HepG2 (cell line): Measurements from ENCODE around the gene NDRG3. TPM values are rescaled to one million over a fixed set of nuclear protein-coding genes. Genes with fewer than 3 reads are reported as not detected.

Experiments
- FOXA3 ChIP-seq: IDR thresholded peaks from 2 replicates; pipeline ENCODE4 v1.6.1; 2016; ENCODE audit warnings: missing genetic modification reagents, missing compliant biosample characterization
- GATAD2A ChIP-seq: IDR thresholded peaks from 2 replicates; pipeline ENCODE4 v1.6.1; 2016
- HNRNPK ChIP-seq: fragments of 200-400 bp; formaldehyde crosslinking; IDR thresholded peaks from 2 replicates; pipeline ENCODE4 v1.6.1; 2018; ENCODE audit warnings: low read length, low read depth, moderate library complexity, mild to moderate bottlenecking; ENCODE audit not compliant: poor library complexity, severe bottlenecking
- KDM3A ChIP-seq: IDR thresholded peaks from 2 replicates; pipeline ENCODE4 v1.6.1; 2018; ENCODE audit warnings: low read depth, missing compliant biosample characterization
- KDM4B ChIP-seq: sonication (generic); formaldehyde crosslinking; IDR thresholded peaks from 2 replicates; pipeline ENCODE4 v1.4.0; 2020; ENCODE audit warnings: missing genetic modification reagents
- KLF13 ChIP-seq: sonication (generic); formaldehyde crosslinking; IDR thresholded peaks from 2 replicates; pipeline ENCODE4 v1.4.0; 2020; ENCODE audit warnings: mild to moderate bottlenecking, missing genetic modification reagents
- KLF6 ChIP-seq: IDR thresholded peaks from 2 replicates; pipeline ENCODE4 v1.8.0; 2016; ENCODE audit warnings: missing biosample characterization, missing genetic modification reagents
- MYC ChIP-seq: sonication (generic); formaldehyde crosslinking; IDR thresholded peaks from 2 replicates; pipeline ENCODE4 v1.9.0; 2021; ENCODE audit warnings: missing genetic modification reagents, borderline replicate concordance
- NCOA1 ChIP-seq: sonication (generic); formaldehyde crosslinking; IDR thresholded peaks from 2 replicates; pipeline ENCODE4 v1.9.0; 2021; ENCODE audit warnings: missing genetic modification reagents
- NCOA2 ChIP-seq: sonication (generic); formaldehyde crosslinking; IDR thresholded peaks from 2 replicates; pipeline ENCODE4 v1.8.0; 2022; ENCODE audit warnings: inconsistent platforms
- NR2F2 ChIP-seq: IDR thresholded peaks from 2 replicates; pipeline ENCODE4 v1.6.1; 2012; ENCODE audit warnings: low read depth, inconsistent platforms, borderline replicate concordance
- RBAK ChIP-seq: sonication (generic); formaldehyde crosslinking; IDR thresholded peaks from 2 replicates; pipeline ENCODE4 v1.5.1; 2020; ENCODE audit warnings: mild to moderate bottlenecking, missing genetic modification reagents
- SMARCE1 ChIP-seq: fragments of 450-650 bp; IDR thresholded peaks from 2 replicates; pipeline ENCODE4 v1.6.1; 2017; ENCODE audit warnings: borderline replicate concordance
- SMYD3 ChIP-seq: sonication (generic); formaldehyde crosslinking; IDR thresholded peaks from 2 replicates; pipeline ENCODE4 v1.8.1; 2023; ENCODE audit warnings: mild to moderate bottlenecking, missing genetic modification reagents
- SPEN ChIP-seq: sonication (generic); formaldehyde crosslinking; IDR thresholded peaks from 2 replicates; pipeline ENCODE4 v1.5.1; 2020; ENCODE audit warnings: low read depth, mild to moderate bottlenecking, missing genetic modification reagents
- TBX3 ChIP-seq: fragments of 450-650 bp; IDR thresholded peaks from 2 replicates; pipeline ENCODE4 v1.6.1; 2017; ENCODE audit warnings: antibody characterized with exemption, mild to moderate bottlenecking, inconsistent platforms, borderline replicate concordance
- TMF1 ChIP-seq: sonication (generic); formaldehyde crosslinking; IDR thresholded peaks from 2 replicates; pipeline ENCODE4 v1.8.1; 2022; ENCODE audit warnings: low read depth, missing genetic modification reagents
- ZFP41 ChIP-seq: sonication (generic); formaldehyde crosslinking; IDR thresholded peaks from 2 replicates; pipeline ENCODE4 v1.4.0; 2020; ENCODE audit warnings: mild to moderate bottlenecking, missing genetic modification reagents, borderline replicate concordance
- ZFP90 ChIP-seq: sonication (generic); formaldehyde crosslinking; IDR thresholded peaks from 2 replicates; pipeline ENCODE4 v1.8.0; 2022; ENCODE audit warnings: missing genetic modification reagents, mild to moderate bottlenecking, inconsistent platforms, borderline replicate concordance
- ZKSCAN5 ChIP-seq: sonication (generic); formaldehyde crosslinking; IDR thresholded peaks from 2 replicates; pipeline ENCODE4 v1.5.1; 2020; ENCODE audit warnings: mild to moderate bottlenecking, missing genetic modification reagents
- ZNF136 ChIP-seq: sonication (generic); formaldehyde crosslinking; IDR thresholded peaks from 2 replicates; pipeline ENCODE4 v1.8.1; 2022; ENCODE audit warnings: low read depth, mild to moderate bottlenecking, moderate library complexity, missing genetic modification reagents
- ZNF232 ChIP-seq: sonication (generic); formaldehyde crosslinking; IDR thresholded peaks from 2 replicates; pipeline ENCODE4 v1.4.0; 2020; ENCODE audit warnings: missing genetic modification reagents, borderline replicate concordance
- ZNF329 ChIP-seq: sonication (generic); formaldehyde crosslinking; IDR thresholded peaks from 2 replicates; pipeline ENCODE4 v1.9.0; 2021; ENCODE audit warnings: low read depth, mild to moderate bottlenecking, missing genetic modification reagents
- ZNF343 ChIP-seq: sonication (generic); formaldehyde crosslinking; IDR thresholded peaks from 2 replicates; pipeline ENCODE4 v1.4.0; 2020; ENCODE audit warnings: mild to moderate bottlenecking, missing genetic modification reagents
- ZNF547 ChIP-seq: sonication (generic); formaldehyde crosslinking; IDR thresholded peaks from 2 replicates; pipeline ENCODE4 v1.5.1; 2020; ENCODE audit warnings: mild to moderate bottlenecking, missing genetic modification reagents
- ZNF670 ChIP-seq: sonication (generic); formaldehyde crosslinking; IDR thresholded peaks from 2 replicates; pipeline ENCODE4 v1.8.0; 2022; ENCODE audit warnings: mild to moderate bottlenecking, missing genetic modification reagents, borderline replicate concordance
- ZNF83 ChIP-seq: sonication (generic); formaldehyde crosslinking; IDR thresholded peaks from 2 replicates; pipeline ENCODE4 v1.4.0; 2020; ENCODE audit warnings: missing genetic modification reagents, mild to moderate bottlenecking, borderline replicate concordance
- polyA plus RNA-seq, 8 experiments: library from polyadenylated mRNA; depleted of rRNA in 3 of 8; stranded (reverse) in 7 of 8; unstranded in 1 of 8; fragments of >200 nt; fragmentation: Illumina TruSeq in 4 of 8; extraction: Trizol in 4 of 8; gene quantifications; 2 replicates each; pipeline versions ENCODE4 v1.2.1 to v1.2.3, GENCODE V29; 2011 to 2016; ENCODE audit warnings: low read depth in 4 of 8, missing spikeins in 1 of 8, mixed read lengths in 1 of 8; ENCODE audit not compliant: insufficient read depth in 1 of 8
- total RNA-seq, 5 experiments: library from RNA; depleted of rRNA; stranded (reverse); fragments of >200 nt; fragmentation: Illumina TruSeq; extraction: Trizol; gene quantifications; 2 replicates each; pipeline ENCODE4 v1.2.3, GENCODE V29; 2016; ENCODE audit warnings: low read depth in 1 of 5
- TF ChIP-seq, protein P1 (sequence below): sonication (generic); formaldehyde crosslinking; IDR thresholded peaks from 2 replicates; pipeline ENCODE4 v1.4.0; 2020; ENCODE audit warnings: missing genetic modification reagents
- TF ChIP-seq, protein P2 (sequence below): sonication (generic); formaldehyde crosslinking; IDR thresholded peaks from 2 replicates; pipeline ENCODE4 v1.4.0; 2020; ENCODE audit warnings: mild to moderate bottlenecking, missing genetic modification reagents
- TF ChIP-seq, protein P3 (sequence below): IDR thresholded peaks from 2 replicates; pipeline ENCODE4 v1.6.1; 2016; ENCODE audit warnings: mild to moderate bottlenecking, missing biosample characterization, missing genetic modification reagents

NDRG3 gene
- total and polyA plus RNA-seq, 2 of the 13 experiments (the other 11 are each of a cell fraction or from before 2014, with no cell fraction given) = 36.0 to 40.5 TPM

DNA sequence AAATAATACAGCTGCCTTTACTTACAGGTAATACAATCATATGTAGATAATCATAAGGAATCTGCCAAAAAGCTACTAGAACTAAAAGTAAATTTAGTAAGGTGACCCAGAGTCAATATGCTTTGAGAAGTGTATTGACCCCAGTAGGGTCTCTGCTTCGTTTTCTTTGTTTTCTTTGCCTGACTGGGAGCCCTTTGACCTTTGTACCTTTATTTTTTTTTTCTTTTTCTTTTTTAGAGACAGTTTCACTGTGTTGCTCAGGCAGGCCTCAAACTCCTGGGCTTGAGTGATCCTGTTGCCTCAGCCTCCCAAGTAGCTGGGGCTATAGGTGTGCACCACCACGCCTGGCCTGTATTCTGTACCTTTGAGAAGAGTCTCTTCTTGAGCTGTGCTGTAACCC is 122.4 kb downstream of the NDRG3 start (continued):
- TF ChIP-seq ZNF83 = no peak
- TF ChIP-seq ZFP41 (CRISPR knock-in tag) = no peak
- no peak for TF ChIP-seq KDM3A (CRISPR knock-in tag)
- TF ChIP-seq TMF1 (CRISPR knock-in tag) = no peak
- TF ChIP-seq MYC (CRISPR knock-in tag) = no peak
- TF ChIP-seq KLF6 (CRISPR knock-in tag) = no peak
- no peak for TF ChIP-seq SMYD3 (CRISPR knock-in tag)
- TF ChIP-seq GATAD2A (CRISPR knock-in tag) = peak; percentile 84
- TF ChIP-seq ZKSCAN5 = no peak
- TF ChIP-seq, protein P1, sequence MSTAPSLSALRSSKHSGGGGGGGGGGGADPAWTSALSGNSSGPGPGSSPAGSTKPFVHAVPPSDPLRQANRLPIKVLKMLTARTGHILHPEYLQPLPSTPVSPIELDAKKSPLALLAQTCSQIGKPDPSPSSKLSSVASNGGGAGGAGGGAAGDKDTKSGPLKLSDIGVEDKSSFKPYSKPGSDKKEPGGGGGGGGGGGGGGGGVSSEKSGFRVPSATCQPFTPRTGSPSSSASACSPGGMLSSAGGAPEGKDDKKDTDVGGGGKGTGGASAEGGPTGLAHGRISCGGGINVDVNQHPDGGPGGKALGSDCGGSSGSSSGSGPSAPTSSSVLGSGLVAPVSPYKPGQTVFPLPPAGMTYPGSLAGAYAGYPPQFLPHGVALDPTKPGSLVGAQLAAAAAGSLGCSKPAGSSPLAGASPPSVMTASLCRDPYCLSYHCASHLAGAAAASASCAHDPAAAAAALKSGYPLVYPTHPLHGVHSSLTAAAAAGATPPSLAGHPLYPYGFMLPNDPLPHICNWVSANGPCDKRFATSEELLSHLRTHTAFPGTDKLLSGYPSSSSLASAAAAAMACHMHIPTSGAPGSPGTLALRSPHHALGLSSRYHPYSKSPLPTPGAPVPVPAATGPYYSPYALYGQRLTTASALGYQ (CRISPR knock-in tag) = no peak
- TF ChIP-seq ZFP90 (CRISPR knock-in tag) = no peak
- TF ChIP-seq NR2F2 = peak; percentile 95
- peak; percentile 78; the same call in 1 of the 2 replicates for TF ChIP-seq FOXA3 (CRISPR knock-in tag)
- TF ChIP-seq KLF13 = no peak
- TF ChIP-seq, protein P2, sequence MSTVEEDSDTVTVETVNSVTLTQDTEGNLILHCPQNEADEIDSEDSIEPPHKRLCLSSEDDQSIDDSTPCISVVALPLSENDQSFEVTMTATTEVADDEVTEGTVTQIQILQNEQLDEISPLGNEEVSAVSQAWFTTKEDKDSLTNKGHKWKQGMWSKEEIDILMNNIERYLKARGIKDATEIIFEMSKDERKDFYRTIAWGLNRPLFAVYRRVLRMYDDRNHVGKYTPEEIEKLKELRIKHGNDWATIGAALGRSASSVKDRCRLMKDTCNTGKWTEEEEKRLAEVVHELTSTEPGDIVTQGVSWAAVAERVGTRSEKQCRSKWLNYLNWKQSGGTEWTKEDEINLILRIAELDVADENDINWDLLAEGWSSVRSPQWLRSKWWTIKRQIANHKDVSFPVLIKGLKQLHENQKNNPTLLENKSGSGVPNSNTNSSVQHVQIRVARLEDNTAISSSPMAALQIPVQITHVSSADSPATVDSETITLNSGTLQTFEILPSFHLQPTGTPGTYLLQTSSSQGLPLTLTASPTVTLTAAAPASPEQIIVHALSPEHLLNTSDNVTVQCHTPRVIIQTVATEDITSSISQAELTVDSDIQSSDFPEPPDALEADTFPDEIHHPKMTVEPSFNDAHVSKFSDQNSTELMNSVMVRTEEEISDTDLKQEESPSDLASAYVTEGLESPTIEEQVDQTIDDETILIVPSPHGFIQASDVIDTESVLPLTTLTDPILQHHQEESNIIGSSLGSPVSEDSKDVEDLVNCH = no peak
- no peak for TF ChIP-seq SMARCE1
- TF ChIP-seq ZNF232 (CRISPR knock-in tag) = peak; percentile 56; the same call in 1 of the 2 replicates
- TF ChIP-seq SPEN (CRISPR knock-in tag) = no peak
- no peak for TF ChIP-seq ZNF343
- TF ChIP-seq, protein P3, sequence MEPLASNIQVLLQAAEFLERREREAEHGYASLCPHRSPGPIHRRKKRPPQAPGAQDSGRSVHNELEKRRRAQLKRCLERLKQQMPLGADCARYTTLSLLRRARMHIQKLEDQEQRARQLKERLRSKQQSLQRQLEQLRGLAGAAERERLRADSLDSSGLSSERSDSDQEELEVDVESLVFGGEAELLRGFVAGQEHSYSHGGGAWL (CRISPR knock-in tag) = no peak
- no peak for TF ChIP-seq RBAK (CRISPR knock-in tag)
- TF ChIP-seq ZNF670 = no peak
- TF ChIP-seq HNRNPK = no peak
- TF ChIP-seq KDM4B (CRISPR knock-in tag) = no peak
- TF ChIP-seq ZNF136 = no peak
- peak; percentile 37; the same call in 1 of the 2 replicates for TF ChIP-seq TBX3
- no peak for TF ChIP-seq ZNF547 (CRISPR knock-in tag)
- TF ChIP-seq ZNF329 (CRISPR knock-in tag) = no peak
- peak; percentile 43; the same call in 1 of the 2 replicates for TF ChIP-seq NCOA2 (CRISPR knock-in tag)
- no peak for TF ChIP-seq NCOA1 (CRISPR knock-in tag)
